ENCODE measurements around the gene WDR74. TPM values are rescaled to one million over a fixed set of nuclear protein-coding genes. Genes with fewer than 3 reads are reported as not detected.

Gene WDR74
- total and polyA plus RNA-seq, 2 of the 13 experiments (the other 11 are each of a cell fraction or from before 2014, with no cell fraction given) = 77.0 to 83.3 TPM

DNA sequence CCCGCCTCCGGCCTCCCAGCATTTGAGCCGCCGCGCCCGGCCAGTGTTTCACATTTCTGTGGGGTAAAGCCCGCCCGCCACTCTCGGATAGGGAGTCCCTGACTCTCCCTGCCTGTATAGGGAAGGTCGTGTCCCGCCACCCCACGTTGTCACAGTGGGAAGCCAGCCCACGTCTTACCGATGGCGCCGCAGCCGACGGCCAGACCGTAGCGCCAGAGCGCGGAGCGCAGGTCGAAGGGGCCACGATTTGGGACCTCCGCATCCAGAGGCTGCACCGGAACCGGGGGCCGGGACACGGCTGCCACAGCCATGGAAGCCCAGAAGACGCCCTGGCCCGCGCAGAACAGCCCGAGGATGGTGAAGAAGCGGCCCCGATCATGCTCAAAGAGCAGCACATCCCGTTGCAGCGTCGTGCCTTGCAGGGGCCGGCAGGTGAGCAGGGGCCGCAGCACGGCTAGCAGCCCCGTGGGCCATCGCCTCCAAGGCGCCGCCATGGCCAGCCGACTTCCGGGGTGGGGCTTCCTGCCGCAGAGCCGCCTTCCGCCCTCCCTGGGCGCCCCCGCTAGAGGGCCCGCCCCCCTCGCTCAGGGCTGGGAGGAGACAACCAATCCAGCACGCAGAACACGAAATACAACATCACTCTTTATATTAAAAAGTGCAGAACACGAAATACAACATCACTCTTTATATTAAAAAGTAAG is 47.7 kb downstream of the WDR74 start, which contains the start of gene TMEM223 (continued):
- TF ChIP-seq, protein P1, sequence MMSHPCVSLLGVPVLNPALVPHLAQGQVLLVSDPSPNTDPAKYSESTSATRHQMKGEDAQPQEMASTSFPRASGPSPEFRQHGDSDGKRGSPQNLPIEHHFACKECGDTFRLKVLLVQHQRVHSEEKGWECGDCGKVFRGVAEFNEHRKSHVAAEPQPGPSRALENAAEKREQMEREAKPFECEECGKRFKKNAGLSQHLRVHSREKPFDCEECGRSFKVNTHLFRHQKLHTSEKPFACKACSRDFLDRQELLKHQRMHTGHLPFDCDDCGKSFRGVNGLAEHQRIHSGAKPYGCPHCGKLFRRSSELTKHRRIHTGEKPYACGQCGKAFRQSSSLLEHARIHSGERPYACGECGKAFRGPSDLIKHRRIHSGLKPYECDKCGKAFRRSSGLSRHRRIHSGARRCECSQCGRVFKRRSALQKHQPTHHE (CRISPR knock-in tag; IDR thresholded peaks at IDR 0.05; ENCODE audit: borderline replicate concordance) = no peak
- TF ChIP-seq AFF4 (CRISPR knock-in tag; IDR thresholded peaks at IDR 0.05) (0 out of 2 replicates have a peak, but pooled peaks have one; percentile 75), IRF9 (CRISPR knock-in tag; IDR thresholded peaks at IDR 0.05; ENCODE audit: borderline replicate concordance) (peak; percentile 95; the same call in 1 of the 2 replicates), GLI4 (CRISPR knock-in tag; IDR thresholded peaks at IDR 0.05; ENCODE audit: borderline replicate concordance) (0 out of 2 replicates have a peak, but pooled peaks have one; percentile 68), HNF4G (IDR thresholded peaks at IDR 0.05; ENCODE audit: borderline replicate concordance, low read depth, low read length) (no peak), HNF4G (CRISPR knock-in tag; IDR thresholded peaks at IDR 0.05; ENCODE audit: borderline replicate concordance, low read depth) (peak; percentile 24; the same call in 1 of the 2 replicates), HOXD1 (CRISPR knock-in tag; IDR thresholded peaks at IDR 0.05) (no peak), ZFP36L2 (CRISPR knock-in tag; IDR thresholded peaks at IDR 0.05) (no peak), CEBPG (CRISPR knock-in tag; IDR thresholded peaks at IDR 0.05) (no peak), HOMEZ (CRISPR knock-in tag; IDR thresholded peaks at IDR 0.05; ENCODE audit: low read depth) (no peak), ZNF768 (CRISPR knock-in tag; IDR thresholded peaks at IDR 0.05) (peak; percentile 70), ZNF274 (CRISPR knock-in tag; IDR thresholded peaks at IDR 0.05) (peak; percentile 81), ZNF576 (CRISPR knock-in tag; IDR thresholded peaks at IDR 0.05) (peak; percentile 54; the same call in 1 of the 2 replicates)
- TF ChIP-seq, protein P2, sequence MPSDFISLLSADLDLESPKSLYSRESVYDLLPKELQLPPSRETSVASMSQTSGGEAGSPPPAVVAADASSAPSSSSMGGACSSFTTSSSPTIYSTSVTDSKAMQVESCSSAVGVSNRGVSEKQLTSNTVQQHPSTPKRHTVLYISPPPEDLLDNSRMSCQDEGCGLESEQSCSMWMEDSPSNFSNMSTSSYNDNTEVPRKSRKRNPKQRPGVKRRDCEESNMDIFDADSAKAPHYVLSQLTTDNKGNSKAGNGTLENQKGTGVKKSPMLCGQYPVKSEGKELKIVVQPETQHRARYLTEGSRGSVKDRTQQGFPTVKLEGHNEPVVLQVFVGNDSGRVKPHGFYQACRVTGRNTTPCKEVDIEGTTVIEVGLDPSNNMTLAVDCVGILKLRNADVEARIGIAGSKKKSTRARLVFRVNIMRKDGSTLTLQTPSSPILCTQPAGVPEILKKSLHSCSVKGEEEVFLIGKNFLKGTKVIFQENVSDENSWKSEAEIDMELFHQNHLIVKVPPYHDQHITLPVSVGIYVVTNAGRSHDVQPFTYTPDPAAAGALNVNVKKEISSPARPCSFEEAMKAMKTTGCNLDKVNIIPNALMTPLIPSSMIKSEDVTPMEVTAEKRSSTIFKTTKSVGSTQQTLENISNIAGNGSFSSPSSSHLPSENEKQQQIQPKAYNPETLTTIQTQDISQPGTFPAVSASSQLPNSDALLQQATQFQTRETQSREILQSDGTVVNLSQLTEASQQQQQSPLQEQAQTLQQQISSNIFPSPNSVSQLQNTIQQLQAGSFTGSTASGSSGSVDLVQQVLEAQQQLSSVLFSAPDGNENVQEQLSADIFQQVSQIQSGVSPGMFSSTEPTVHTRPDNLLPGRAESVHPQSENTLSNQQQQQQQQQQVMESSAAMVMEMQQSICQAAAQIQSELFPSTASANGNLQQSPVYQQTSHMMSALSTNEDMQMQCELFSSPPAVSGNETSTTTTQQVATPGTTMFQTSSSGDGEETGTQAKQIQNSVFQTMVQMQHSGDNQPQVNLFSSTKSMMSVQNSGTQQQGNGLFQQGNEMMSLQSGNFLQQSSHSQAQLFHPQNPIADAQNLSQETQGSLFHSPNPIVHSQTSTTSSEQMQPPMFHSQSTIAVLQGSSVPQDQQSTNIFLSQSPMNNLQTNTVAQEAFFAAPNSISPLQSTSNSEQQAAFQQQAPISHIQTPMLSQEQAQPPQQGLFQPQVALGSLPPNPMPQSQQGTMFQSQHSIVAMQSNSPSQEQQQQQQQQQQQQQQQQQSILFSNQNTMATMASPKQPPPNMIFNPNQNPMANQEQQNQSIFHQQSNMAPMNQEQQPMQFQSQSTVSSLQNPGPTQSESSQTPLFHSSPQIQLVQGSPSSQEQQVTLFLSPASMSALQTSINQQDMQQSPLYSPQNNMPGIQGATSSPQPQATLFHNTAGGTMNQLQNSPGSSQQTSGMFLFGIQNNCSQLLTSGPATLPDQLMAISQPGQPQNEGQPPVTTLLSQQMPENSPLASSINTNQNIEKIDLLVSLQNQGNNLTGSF (CRISPR knock-in tag; IDR thresholded peaks at IDR 0.05) = no peak

All from HepG2 (cell line).